NCI-H2029 (cell line): Measurements from ENCODE around the gene ABHD17B.

Experiments used
- DNase-seq: peaks from one replicate; lab custom pipeline; 2025; lab: John Stamatoyannopoulos, UW

Gene ABHD17B

DNA sequence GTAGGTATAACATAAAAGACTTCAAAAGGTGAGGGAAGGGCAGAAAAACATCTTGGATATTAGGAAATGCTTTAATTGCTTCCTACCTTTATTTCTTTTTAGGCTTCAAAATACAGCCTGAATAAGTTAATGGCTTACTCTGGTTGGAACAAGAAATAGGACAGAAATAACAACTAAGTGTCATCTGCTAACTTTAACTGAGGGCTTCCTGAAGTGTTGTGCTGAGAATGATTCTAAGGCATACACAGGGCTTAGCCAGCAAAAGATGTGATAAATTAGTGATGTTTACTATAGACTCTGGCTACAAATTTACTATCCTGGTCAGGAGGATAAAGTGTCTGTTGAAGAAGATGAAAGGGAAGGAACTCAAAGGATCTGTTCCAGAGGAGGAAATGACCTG, 34.2 kb downstream of the ABHD17B start:
- DNase-seq = no peak

DNA sequence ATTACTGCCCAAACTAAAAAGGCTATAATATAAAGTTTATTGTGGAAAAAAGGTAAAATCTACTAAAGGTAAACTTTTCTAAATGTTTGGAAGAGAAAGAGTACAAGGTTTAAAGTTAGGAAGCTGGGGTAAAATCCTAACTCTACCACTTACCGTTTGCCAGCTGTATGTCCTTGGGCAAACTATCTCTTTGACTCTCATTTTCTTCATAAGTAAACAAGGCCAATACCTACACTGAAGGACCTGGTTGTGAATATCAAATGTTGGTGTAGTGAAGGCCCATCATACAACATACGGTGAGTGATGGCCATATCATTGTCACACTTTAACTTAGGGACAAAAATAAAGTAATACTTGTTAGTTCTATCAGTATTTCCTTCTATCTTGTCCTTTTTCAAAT, 34.9 kb downstream of the ABHD17B start:
- no peak for DNase-seq

DNA sequence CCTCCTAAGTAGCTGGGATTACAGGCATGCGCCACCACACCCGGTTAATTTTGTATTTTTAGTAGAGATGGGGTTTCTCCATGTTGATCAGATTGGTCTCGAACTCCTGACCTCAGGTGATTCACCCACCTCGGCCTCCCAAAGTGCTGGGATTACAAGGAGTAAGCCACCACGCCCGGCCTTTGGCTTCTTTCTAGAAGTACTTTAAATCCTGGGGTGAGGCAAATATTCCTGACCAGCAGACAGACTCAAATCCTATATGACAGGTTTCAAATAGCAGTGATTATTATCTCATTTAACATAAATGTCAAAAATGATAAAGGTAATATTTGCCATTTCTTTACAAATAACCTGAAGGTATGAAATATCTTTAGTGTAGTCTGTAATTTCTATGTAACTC, 35.6 kb downstream of the ABHD17B start:
- no peak for DNase-seq

DNA sequence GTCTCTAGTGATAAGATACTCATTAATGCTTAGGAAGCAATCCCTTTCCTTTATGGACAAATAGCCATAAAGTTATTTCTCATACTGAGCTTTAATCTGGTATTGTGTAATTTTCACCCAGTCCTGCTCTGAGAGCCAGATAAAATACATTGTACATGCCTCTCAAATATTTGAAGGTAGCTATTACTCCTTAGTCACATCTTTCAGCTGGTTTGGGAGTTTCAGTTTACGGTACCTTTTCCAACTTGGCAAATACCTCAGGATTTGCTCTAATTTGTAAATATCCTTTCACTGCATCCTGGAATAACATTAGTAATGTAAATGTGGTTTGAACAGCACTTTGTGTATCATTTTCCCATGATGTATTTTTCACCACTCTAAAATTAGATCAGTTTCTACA, 47.4 kb downstream of the ABHD17B start:
- DNase-seq = no peak

DNA sequence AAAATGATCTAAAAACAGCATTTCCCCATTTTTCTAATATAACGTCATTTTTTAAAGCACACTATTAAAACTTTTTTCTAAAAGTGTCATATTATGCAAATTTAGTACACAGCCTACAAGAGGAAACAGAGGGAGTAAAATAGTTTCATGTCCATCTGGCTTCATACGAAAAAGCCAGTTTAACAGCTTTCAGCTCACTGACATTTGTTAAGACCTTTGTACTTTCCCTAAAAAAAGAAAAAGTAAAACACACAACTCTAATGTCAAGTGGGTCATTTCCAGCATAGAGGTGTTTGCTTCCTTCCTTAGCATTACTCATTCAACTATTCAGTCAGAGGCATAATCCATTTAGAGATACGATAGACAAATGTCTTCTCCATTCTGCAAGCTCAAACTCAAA, 49.4 kb downstream of the ABHD17B start:
- DNase-seq = no peak

DNA sequence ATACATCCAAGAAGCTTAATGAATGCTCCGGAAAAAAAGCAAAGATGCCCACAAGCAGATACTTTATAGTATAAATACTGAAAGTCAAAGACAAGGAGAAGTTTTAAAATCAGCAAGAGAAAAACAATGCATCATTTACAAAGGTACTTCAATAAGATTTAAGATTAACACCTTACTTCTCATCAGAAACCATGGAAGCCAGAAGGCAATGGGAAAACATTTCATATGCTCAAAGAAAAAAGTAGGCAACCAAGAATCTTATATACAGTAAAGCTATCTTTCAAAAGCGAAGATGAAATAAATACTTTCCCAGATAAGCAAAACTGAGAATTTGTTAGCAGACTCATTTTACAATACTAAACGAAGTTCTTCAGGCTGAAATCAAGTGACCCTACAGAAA, 51.1 kb downstream of the ABHD17B start:
- DNase-seq = no peak

DNA sequence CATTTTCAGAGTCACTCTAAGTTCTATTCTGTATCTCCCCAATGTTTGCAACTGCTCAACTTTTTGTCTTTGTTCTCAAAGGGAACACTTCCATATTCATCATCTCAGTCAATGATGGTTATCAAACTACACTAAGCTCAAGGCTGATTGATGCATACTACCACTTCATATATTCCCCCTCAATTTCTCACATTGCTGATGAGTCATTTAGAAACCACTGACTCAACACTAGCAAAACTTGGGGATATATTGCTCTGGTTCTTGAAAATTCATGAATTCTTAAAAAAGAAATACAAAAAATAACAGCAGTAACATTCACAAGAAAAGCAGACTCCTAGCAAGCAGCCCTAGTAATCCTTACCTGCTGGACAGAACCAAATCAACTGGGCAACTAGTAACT, 52.2 kb downstream of the ABHD17B start:
- no peak for DNase-seq

DNA sequence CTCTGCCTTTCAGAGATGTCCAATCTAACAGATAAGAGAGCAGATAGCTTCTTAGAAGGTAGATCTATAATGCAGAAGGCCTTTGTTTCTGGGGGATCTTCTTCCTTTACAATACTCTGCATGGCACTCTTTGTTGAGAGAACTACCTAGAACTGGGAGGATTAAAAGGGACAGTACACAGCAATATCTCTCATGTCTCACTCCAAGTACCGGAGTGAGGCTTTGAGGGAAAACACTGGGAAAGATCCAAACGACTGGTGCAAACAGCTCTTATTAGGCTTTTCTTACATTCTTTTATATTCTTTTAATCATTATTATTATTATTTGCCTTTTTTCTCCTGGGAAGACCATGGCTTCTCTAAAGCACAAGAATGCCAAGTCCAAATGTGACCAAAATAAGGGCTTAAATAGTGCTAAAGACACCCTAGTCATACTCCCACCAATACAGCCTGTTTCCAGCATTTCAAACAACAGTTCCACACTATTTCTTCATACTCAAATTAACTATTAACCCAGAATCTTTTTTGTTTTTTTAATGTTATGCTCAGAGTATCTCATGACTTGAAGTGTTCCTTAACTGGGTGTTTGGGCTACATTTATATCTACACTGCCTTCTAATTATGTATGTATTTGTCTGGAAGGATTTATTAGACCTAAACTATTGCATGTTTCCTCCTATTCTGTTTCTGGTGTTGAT, 52.7 kb downstream of the ABHD17B start:
- no peak for DNase-seq

DNA sequence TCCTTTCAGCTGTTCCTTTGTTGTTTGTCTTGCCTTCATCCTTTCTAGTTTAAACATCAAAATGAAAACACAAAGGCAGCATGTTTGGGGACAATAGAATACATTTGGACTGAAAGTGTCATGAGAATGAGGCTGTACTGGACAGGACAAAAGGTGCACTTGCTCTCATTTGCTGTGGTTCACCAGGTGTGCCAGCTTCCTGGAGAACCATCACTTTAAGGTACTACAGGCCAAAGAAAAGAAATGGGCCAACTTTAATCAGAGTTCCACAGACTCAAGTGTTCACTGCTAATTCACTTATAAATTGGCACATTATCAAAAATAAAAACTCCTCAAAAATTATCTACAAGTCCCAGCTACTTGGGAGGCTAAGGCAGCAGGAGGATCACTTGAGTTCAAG, 53.8 kb downstream of the ABHD17B start:
- DNase-seq = no peak

DNA sequence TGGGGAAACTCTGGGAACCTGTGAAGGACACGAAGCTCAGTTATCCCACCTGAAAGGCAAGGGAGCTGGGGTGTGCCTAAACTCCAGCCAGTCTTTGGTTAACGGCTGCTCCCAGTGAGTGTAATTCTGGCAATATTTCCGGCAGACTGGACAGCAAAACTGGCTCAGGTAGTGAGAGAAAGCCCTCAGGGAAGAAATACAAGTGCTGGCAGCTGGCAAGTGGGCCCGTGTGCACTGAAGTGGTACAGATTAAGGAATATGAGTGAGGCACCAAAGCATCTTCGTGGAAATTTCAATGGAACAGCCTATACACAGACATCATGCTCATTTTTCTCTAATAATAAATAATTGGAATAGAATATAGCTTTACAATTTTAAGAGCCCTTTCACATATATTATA, 56.2 kb downstream of the ABHD17B start:
- no peak for DNase-seq

DNA sequence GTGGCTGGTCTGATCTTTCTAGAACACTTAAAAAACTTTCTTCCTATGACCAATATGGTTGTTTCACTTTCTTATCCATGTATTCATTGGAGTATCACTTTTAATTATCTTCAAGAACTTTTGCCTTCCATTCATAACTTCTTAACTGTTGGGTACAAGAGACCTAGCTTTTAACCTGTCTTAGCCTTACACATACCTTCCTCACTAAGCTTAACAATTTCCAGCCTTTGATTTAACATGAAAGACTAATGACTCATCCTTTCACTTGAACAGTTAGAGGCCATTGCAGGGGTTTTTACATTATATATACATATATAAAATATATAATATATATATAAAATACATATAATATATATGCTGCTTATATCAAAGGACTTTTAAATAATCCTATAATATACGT, 57.9 kb downstream of the ABHD17B start:
- DNase-seq = no peak

DNA sequence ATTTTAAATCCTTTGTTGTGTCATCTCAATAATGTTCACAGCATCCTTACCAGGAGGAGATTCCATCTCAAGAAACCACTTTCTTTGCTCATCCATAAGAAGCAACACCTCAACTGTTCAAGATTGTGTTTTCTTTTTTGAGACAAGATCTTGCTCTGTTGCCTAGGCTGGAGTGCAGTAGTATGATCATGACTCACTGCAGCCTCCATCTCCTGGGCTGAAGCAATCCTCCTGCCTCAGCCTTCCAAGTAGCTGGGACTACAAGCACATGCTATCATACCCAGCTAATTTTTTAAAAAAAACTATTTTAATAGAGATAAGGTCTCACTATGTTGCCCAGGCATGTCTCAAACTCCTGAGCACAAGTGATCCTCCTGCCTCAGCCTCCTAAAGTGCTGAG, 60.0 kb downstream of the ABHD17B start:
- no peak for DNase-seq

DNA sequence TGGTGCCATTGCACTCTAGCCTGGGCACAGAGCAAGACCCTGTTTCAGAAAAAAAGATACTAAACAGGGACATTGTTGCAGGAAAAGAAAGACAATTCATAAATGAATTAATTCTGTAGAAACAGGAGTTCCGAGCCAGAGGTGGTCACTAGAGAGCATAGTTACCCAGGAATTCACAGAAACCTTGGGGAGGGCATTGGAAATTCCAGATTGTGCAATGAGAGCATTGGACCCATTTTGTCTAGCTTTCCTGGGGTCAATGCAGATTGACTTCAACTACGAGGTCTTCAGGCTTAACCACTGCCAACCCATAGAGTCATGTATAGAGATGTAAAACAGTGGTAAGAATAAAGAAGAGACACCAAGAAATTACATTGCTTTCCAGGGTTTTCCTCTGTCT, 63.1 kb downstream of the ABHD17B start:
- no peak for DNase-seq

DNA sequence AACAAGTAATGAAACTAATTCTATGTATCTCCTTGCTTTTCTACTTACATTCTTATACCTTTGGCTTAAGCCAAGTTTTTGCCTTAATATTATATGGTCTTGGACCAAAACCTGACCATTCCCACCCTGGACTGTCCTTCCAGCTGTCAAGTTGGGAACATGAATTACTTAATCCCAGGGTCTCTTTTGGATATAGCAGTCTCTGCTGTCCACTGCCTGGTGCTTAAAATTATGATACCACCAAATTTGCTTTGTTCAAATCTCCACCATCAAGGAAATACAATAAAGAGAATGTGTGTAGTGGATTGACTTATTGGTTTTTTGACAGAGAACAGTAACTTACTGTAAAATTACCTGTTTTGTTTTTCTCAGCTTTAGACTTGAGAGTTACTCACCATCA, 66.2 kb downstream of the ABHD17B start:
- no peak for DNase-seq

DNA sequence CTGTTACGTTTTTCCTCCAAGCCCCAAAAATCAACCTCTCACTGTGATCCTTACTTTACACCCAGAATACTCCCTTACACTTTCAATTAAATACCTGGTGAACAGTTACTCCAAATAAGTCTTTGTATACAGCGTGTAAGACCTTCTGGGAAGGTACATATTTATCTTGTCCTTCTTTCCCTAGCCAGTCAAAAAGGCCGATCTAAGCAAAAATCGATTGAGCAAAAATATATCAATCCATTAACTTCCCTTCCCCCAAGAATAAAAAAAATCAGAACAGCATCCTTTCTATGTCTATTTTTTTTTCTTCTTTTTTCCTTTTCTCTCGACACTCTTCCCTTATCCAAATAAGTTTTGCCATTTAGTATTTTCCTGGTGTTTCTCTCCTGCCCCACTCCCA, 71.3 kb downstream of the ABHD17B start:
- no peak for DNase-seq

DNA sequence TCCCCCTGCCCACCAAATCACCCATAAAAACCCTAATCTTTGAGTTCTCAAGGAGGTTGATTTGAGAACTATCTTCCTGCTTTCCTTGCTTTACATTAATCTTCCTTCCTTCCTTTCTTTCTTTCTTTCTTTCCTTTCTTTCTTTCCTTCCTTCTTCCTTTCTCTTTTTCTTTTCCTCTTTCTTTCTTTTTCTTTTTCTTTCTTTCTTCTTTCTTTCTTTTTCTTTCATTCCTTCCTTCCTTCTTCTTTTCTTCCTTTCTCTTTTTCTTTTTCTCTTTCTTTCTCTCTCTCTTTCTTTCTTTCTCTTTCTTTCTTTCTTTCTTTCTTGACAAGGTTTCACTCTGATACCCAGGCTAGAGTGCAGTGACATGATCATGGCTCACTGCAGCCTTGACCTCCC, 75.4 kb downstream of the ABHD17B start:
- DNase-seq = no peak

DNA sequence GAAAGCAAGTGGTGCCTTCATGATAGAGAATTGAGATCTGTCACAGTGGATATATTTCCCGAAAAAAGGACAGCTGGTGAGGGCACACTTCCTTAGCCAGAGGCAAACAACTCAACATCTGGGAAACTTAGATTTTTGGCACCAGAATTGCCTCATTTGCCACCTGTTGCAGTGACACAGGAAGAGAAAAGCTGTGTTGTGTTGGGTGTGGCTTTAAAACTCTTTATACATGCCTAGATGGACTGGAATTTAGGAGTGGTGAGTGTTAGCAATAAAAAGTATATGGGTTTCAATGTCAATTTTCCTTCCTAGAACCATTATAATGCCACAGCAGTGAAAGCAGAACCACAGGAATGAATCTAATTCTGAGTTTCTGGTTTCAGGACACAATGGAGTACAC, 80.1 kb downstream of the ABHD17B start:
- DNase-seq = no peak

DNA sequence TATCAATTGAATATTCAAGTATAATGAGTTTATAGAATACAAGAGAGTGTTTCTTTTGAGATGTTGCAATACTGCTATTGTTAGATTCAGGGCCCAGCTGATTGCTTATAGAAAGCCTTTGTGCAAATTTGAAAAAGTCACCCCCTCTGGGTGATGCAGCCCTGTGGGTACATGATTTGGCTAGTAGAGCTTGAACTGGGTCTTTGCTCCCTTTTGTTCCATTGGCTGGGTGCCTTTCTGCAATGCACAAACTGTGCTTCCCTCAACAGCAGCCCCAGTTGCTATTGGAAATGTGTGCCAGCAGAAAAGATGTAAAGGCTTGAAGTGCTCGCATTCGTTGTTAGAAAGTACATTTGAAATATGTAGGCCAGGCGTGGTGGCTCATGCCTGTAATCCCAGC, 80.8 kb downstream of the ABHD17B start:
- DNase-seq = no peak

DNA sequence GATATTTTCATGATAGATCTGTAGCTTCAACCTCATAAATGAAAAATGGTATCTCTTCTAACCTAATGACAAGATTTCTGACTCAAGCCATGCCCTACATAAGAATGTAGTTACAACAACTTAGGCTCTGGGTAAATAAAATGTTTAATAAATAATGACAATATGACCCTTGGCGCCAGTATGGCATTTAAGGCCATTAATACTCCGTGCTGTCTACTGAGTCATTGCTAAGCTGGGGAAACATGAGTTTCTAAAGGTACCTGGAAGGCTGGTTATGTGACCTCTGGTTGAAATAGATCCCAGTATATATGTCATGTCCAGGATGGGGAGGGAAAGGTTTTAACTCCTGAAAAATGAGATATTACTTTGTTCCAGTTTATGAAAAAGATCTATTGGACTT, 84.7 kb downstream of the ABHD17B start:
- no peak for DNase-seq

DNA sequence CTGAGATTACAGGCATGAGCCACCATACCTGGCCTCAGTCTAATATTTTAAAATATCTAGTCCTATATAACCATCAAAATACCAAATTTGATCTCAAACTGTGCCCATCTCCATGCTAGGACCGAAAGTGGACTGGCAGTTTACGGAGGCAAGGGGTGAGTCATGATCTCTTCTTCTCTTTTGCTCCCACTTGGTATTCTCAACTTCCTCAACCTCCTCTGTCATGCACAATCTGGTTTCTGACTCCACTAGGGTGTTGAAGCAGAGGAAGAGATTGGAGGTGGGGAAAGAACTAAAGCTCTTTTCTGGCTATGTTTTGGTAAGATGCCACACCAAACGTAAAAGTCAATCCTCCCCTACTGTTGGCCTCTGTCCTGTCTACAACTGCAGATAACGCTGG, 86.7 kb downstream of the ABHD17B start:
- DNase-seq = no peak

DNA sequence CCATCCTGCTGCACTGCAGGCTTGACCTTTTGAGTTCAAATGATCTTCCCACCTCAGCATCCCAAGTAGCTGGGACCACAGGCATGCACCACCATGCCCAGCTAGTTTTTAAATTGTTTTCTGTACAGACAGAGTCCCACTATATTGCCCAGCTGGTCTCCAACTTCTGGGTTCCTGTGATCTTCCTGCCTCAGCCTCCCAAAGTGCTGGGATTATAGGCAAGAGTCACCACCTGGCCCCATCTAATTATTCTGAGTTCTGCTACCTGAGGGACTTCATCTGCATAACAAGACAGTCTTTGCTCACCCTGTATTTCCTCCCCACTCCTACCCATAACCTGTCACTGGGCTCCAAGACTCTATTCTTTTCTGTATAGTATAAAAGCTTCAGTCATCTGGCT, 88.1 kb downstream of the ABHD17B start:
- DNase-seq = no peak

DNA sequence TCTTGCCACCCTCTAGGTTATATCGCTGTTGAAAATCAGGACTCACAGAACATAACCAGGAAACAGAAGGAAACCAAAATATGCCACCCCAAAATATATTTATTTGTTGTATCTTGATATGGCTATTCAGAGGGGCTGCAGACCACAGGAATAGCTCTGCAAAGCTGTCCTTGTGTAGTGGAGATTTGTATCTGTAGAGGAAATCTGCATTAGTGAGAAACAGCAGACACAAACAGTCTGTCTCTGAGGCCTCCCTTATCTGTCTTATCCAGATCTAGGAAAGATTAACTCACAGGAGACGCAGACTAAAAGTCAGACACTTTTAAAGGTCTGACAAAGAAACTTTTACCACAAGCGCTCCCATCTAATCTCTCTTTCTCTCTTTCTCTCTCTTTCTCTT, 88.5 kb downstream of the ABHD17B start:
- no peak for DNase-seq

DNA sequence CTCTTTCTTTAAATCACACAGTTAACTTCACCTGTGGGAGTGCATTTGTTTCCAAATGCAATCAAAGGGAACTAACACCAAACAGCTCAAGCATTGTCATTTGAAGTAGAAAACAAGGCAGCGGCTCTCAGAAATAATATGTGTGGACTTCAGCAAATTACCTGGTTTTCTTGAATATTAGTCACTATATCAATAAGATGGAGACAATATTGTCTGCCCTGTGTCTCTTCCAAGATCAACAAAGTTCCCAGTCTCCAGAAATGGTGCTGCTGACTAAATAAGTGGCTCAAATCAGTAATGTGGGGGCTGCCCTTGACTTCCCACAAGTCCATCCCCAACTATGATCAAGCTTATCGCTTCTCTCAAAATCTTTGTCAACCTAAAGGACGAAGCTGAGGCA, 89.6 kb downstream of the ABHD17B start:
- no peak for DNase-seq

DNA sequence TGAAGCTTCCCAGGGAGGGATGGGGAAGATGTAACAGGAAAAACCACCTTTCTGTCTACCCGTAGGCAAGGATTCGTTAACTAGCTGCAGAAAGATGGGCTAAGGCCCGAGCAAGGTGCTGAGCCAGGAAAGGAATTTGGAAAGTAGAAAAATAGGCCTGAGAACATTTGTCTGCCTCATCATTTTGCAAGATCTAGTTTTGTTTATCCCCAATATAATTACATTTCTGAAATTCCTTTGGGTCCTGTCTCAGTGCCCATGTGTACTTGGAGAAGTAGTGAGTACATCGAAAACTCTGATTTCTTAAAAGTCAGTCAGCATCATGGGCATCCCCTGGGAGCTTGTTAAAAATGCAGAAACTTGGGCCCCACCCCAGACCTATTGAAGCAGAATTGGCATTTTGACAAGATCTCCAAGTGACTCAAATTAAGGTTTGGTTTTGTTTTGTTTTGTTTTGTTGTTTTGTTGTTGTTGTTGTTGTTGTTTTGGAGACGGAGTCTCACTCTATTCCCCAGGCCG, 90.5 kb downstream of the ABHD17B start:
- DNase-seq = no peak
